WTC11 (cell line): ENCODE data around the gene ADGRL1. TPM values are rescaled to one million over a fixed set of nuclear protein-coding genes. Genes with fewer than 3 reads are reported as not detected.

Experiments used
- CREB1 ChIP-seq: sonication (generic); formaldehyde crosslinking; IDR thresholded peaks from 2 replicates; pipeline ENCODE4 v1.8.0; 2023; ENCODE audit warnings: mild to moderate bottlenecking, missing genetic modification reagents
- ETV6 ChIP-seq: sonication (generic); formaldehyde crosslinking; IDR thresholded peaks from 2 replicates; pipeline ENCODE4 v1.8.1; 2022; ENCODE audit warnings: mild to moderate bottlenecking, missing genetic modification reagents
- GTF2I ChIP-seq: fragments of 250-450 bp; sonication (Bioruptor Pico); conservative IDR thresholded peaks from 2 replicates; pipeline ENCODE4 v1.4.0; 2021; ENCODE audit warnings: mild to moderate bottlenecking
- IRF2 ChIP-seq: sonication (generic); formaldehyde crosslinking; IDR thresholded peaks from 2 replicates; pipeline ENCODE4 v1.8.0; 2022; ENCODE audit warnings: low read depth, missing genetic modification reagents, borderline replicate concordance
- NR2C2 ChIP-seq: sonication (generic); formaldehyde crosslinking; IDR thresholded peaks from 2 replicates; pipeline ENCODE4 v1.8.0; 2022; ENCODE audit warnings: mild to moderate bottlenecking, missing genetic modification reagents
- PRRX2 ChIP-seq: fragments of 250-450 bp; sonication (Bioruptor Pico); IDR thresholded peaks from 2 replicates; pipeline ENCODE4 v1.8.0; 2021; ENCODE audit warnings: mild to moderate bottlenecking
- RELA ChIP-seq: sonication (generic); formaldehyde crosslinking; IDR thresholded peaks from 2 replicates; pipeline ENCODE4 v1.8.1; 2022; ENCODE audit warnings: missing genetic modification reagents, mild to moderate bottlenecking, borderline replicate concordance
- RORB ChIP-seq: fragments of 250-450 bp; sonication (Bioruptor Pico); IDR thresholded peaks from 2 replicates; pipeline ENCODE4 v1.9.0; 2021; ENCODE audit warnings: mild to moderate bottlenecking
- TCF7 ChIP-seq: sonication (generic); formaldehyde crosslinking; IDR thresholded peaks from 2 replicates; pipeline ENCODE4 v1.8.0; 2022; ENCODE audit warnings: mild to moderate bottlenecking, low read depth, missing genetic modification reagents, moderate library complexity
- TEAD4 ChIP-seq: sonication (generic); formaldehyde crosslinking; IDR thresholded peaks from 2 replicates; pipeline ENCODE4 v1.8.0; 2022; ENCODE audit warnings: mild to moderate bottlenecking, missing genetic modification reagents
- total RNA-seq: library from RNA; stranded (reverse); gene quantifications from 3 replicates; pipeline ENCODE4 v1.2.3, GENCODE V29; 2021
- TF ChIP-seq, protein P1 (sequence below): sonication (generic); formaldehyde crosslinking; IDR thresholded peaks from 2 replicates; pipeline ENCODE4 v1.8.1; 2023; ENCODE audit warnings: mild to moderate bottlenecking, missing genetic modification reagents, moderate library complexity
- TF ChIP-seq, protein P2 (sequence below): fragments of 250-450 bp; sonication (Bioruptor Pico); IDR thresholded peaks from 2 replicates; pipeline ENCODE4 v1.8.0; 2021; ENCODE audit warnings: mild to moderate bottlenecking
- TF ChIP-seq, protein P3 (sequence below): fragments of 250-450 bp; sonication (Bioruptor Pico); IDR thresholded peaks from 2 replicates; pipeline ENCODE4 v1.9.0; 2021; ENCODE audit warnings: mild to moderate bottlenecking, borderline replicate concordance
- TF ChIP-seq, protein P4 (sequence below): sonication (generic); formaldehyde crosslinking; IDR thresholded peaks from 2 replicates; pipeline ENCODE4 v1.8.1; 2022; ENCODE audit warnings: mild to moderate bottlenecking, missing genetic modification reagents, moderate library complexity, borderline replicate concordance
- TF ChIP-seq, protein P5 (sequence below): sonication (generic); formaldehyde crosslinking; IDR thresholded peaks from 2 replicates; pipeline ENCODE4 v1.8.1; 2023; ENCODE audit warnings: mild to moderate bottlenecking, missing genetic modification reagents, borderline replicate concordance
- TF ChIP-seq, protein P6 (sequence below): sonication (generic); formaldehyde crosslinking; IDR thresholded peaks from 2 replicates; pipeline ENCODE4 v1.8.0; 2023; ENCODE audit warnings: missing genetic modification reagents, mild to moderate bottlenecking, borderline replicate concordance

ADGRL1 gene
- total RNA-seq, 1 experiment from 2014 or later: 128 TPM

DNA sequence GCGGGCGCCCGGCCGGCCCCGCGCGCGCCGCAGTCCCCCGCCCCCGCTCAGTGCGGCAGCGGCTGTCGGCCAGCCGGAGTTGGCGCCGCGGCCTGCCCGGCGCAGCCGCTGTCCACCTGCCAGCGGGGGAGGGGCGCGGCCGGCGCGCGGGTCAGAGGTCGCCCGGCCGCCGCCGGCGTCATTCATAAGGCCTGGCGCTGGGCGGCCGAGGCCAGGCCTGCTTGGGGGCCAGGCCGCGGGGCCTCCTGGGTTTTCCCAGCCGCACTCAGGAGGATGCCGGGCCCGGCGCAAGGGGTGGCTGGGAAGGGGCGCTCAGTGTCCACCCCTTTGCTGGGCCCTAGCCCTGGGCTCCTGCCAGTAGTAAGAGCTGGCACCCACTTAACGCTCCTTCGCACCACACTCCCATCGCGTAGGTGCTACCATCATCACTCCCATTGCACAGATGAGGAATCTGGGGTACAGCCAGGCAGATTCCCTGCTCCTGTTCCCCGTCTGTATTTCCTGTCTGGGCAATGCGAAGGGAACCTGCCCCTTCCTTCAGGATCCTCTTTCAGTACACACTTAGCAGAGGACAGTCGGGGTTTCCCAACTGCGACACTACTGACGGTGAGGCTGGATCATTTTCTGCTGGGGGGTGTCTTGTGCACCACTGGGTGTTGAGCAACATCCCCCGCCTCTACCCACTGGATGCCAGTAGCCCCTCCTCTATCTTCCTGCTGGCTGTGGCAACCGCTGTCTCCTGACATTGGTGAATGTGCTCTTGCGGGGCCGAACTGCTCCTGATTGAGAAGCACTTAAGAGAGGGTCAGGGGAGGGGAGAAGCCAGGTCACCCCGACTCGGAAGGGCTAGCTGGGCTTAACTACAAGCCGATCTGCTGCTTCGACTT, 87.6 kb downstream of the ADGRL1 start (continued):
- no peak for TF ChIP-seq CREB1 (CRISPR knock-in tag)
- no peak for TF ChIP-seq IRF2 (CRISPR knock-in tag)
- no peak for TF ChIP-seq TEAD4 (CRISPR knock-in tag)
- TF ChIP-seq, protein P1, sequence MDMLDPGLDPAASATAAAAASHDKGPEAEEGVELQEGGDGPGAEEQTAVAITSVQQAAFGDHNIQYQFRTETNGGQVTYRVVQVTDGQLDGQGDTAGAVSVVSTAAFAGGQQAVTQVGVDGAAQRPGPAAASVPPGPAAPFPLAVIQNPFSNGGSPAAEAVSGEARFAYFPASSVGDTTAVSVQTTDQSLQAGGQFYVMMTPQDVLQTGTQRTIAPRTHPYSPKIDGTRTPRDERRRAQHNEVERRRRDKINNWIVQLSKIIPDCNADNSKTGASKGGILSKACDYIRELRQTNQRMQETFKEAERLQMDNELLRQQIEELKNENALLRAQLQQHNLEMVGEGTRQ: peak; percentile 2; the same call in 1 of the 2 replicates
- no peak for TF ChIP-seq RORB (CRISPR knock-in tag)
- TF ChIP-seq TCF7 (CRISPR knock-in tag): no peak
- TF ChIP-seq, protein P2, sequence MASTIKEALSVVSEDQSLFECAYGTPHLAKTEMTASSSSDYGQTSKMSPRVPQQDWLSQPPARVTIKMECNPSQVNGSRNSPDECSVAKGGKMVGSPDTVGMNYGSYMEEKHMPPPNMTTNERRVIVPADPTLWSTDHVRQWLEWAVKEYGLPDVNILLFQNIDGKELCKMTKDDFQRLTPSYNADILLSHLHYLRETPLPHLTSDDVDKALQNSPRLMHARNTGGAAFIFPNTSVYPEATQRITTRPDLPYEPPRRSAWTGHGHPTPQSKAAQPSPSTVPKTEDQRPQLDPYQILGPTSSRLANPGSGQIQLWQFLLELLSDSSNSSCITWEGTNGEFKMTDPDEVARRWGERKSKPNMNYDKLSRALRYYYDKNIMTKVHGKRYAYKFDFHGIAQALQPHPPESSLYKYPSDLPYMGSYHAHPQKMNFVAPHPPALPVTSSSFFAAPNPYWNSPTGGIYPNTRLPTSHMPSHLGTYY (CRISPR knock-in tag): no peak; the same call in 1 of the 2 replicates
- no peak for TF ChIP-seq NR2C2 (CRISPR knock-in tag)
- no peak for TF ChIP-seq RELA (CRISPR knock-in tag)
- TF ChIP-seq, protein P3, sequence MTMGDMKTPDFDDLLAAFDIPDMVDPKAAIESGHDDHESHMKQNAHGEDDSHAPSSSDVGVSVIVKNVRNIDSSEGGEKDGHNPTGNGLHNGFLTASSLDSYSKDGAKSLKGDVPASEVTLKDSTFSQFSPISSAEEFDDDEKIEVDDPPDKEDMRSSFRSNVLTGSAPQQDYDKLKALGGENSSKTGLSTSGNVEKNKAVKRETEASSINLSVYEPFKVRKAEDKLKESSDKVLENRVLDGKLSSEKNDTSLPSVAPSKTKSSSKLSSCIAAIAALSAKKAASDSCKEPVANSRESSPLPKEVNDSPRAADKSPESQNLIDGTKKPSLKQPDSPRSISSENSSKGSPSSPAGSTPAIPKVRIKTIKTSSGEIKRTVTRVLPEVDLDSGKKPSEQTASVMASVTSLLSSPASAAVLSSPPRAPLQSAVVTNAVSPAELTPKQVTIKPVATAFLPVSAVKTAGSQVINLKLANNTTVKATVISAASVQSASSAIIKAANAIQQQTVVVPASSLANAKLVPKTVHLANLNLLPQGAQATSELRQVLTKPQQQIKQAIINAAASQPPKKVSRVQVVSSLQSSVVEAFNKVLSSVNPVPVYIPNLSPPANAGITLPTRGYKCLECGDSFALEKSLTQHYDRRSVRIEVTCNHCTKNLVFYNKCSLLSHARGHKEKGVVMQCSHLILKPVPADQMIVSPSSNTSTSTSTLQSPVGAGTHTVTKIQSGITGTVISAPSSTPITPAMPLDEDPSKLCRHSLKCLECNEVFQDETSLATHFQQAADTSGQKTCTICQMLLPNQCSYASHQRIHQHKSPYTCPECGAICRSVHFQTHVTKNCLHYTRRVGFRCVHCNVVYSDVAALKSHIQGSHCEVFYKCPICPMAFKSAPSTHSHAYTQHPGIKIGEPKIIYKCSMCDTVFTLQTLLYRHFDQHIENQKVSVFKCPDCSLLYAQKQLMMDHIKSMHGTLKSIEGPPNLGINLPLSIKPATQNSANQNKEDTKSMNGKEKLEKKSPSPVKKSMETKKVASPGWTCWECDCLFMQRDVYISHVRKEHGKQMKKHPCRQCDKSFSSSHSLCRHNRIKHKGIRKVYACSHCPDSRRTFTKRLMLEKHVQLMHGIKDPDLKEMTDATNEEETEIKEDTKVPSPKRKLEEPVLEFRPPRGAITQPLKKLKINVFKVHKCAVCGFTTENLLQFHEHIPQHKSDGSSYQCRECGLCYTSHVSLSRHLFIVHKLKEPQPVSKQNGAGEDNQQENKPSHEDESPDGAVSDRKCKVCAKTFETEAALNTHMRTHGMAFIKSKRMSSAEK (CRISPR knock-in tag): no peak
- TF ChIP-seq, protein P4, sequence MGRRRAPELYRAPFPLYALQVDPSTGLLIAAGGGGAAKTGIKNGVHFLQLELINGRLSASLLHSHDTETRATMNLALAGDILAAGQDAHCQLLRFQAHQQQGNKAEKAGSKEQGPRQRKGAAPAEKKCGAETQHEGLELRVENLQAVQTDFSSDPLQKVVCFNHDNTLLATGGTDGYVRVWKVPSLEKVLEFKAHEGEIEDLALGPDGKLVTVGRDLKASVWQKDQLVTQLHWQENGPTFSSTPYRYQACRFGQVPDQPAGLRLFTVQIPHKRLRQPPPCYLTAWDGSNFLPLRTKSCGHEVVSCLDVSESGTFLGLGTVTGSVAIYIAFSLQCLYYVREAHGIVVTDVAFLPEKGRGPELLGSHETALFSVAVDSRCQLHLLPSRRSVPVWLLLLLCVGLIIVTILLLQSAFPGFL (CRISPR knock-in tag): no peak
- TF ChIP-seq, protein P5, sequence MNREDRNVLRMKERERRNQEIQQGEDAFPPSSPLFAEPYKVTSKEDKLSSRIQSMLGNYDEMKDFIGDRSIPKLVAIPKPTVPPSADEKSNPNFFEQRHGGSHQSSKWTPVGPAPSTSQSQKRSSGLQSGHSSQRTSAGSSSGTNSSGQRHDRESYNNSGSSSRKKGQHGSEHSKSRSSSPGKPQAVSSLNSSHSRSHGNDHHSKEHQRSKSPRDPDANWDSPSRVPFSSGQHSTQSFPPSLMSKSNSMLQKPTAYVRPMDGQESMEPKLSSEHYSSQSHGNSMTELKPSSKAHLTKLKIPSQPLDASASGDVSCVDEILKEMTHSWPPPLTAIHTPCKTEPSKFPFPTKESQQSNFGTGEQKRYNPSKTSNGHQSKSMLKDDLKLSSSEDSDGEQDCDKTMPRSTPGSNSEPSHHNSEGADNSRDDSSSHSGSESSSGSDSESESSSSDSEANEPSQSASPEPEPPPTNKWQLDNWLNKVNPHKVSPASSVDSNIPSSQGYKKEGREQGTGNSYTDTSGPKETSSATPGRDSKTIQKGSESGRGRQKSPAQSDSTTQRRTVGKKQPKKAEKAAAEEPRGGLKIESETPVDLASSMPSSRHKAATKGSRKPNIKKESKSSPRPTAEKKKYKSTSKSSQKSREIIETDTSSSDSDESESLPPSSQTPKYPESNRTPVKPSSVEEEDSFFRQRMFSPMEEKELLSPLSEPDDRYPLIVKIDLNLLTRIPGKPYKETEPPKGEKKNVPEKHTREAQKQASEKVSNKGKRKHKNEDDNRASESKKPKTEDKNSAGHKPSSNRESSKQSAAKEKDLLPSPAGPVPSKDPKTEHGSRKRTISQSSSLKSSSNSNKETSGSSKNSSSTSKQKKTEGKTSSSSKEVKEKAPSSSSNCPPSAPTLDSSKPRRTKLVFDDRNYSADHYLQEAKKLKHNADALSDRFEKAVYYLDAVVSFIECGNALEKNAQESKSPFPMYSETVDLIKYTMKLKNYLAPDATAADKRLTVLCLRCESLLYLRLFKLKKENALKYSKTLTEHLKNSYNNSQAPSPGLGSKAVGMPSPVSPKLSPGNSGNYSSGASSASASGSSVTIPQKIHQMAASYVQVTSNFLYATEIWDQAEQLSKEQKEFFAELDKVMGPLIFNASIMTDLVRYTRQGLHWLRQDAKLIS (CRISPR knock-in tag): no peak
- TF ChIP-seq, protein P6, sequence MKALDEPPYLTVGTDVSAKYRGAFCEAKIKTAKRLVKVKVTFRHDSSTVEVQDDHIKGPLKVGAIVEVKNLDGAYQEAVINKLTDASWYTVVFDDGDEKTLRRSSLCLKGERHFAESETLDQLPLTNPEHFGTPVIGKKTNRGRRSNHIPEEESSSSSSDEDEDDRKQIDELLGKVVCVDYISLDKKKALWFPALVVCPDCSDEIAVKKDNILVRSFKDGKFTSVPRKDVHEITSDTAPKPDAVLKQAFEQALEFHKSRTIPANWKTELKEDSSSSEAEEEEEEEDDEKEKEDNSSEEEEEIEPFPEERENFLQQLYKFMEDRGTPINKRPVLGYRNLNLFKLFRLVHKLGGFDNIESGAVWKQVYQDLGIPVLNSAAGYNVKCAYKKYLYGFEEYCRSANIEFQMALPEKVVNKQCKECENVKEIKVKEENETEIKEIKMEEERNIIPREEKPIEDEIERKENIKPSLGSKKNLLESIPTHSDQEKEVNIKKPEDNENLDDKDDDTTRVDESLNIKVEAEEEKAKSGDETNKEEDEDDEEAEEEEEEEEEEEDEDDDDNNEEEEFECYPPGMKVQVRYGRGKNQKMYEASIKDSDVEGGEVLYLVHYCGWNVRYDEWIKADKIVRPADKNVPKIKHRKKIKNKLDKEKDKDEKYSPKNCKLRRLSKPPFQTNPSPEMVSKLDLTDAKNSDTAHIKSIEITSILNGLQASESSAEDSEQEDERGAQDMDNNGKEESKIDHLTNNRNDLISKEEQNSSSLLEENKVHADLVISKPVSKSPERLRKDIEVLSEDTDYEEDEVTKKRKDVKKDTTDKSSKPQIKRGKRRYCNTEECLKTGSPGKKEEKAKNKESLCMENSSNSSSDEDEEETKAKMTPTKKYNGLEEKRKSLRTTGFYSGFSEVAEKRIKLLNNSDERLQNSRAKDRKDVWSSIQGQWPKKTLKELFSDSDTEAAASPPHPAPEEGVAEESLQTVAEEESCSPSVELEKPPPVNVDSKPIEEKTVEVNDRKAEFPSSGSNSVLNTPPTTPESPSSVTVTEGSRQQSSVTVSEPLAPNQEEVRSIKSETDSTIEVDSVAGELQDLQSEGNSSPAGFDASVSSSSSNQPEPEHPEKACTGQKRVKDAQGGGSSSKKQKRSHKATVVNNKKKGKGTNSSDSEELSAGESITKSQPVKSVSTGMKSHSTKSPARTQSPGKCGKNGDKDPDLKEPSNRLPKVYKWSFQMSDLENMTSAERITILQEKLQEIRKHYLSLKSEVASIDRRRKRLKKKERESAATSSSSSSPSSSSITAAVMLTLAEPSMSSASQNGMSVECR: no peak
- TF ChIP-seq GTF2I (CRISPR knock-in tag): no peak
- TF ChIP-seq ETV6 (CRISPR knock-in tag): 0 out of 2 replicates have a peak, but pooled peaks have one; percentile 25
- TF ChIP-seq PRRX2 (CRISPR knock-in tag): 0 out of 2 replicates have a peak, but pooled peaks have one; percentile 55
